ENCODE data around the gene CEP131.

CEP131 gene

DNA sequence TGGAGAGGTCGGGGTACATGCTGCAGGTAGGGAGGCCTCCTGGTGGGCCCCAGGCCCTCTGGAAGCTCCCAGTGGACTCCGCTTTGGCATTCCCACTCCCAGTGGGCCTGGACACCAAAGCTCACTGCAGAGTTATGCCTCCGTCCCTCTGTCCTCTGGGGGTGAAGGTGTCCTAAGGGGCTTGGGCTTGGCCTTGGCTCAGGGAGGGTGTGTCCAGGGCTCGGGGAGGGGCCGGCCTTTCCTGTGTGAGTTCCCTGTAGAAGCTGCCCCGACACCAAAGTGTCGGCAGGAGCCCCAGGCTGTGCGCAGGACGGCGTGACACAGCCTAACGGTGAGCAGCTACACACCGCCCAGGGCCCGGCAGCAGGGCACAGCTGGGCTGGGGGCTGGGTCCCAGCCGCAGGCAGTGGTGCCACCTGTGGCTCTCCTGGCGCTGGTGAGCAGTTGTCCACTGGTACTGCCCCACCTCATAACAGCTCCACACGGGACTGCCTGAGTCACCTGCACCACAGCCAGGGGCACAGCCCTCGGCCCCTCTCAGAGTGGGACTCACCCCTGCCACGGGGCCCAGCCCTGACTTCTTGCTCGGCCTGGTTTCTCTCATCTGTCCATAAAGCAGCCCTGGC, 10.0 kb upstream of the CEP131 start:
- TF ChIP-seq CTCF (IDR thresholded peaks at IDR 0.05; ENCODE audit: poor library complexity, severe bottlenecking) = no peak
- Histone ChIP-seq H3K4me1 (ENCODE audit: insufficient read depth, poor library complexity, severe bottlenecking) (no peaks in the 10 kb centered on the region), H3K27me3 (ENCODE audit: insufficient read depth, poor library complexity, severe bottlenecking) (no peaks in the 10 kb centered on the region), H3K9me3 (ENCODE audit: severe bottlenecking) (no peaks in the 10 kb centered on the region), H3K4me3 (ENCODE audit: severe bottlenecking) (no peak overlapping the region), H3K36me3 (ENCODE audit: low read depth) (peaks cover 16% of the 10 kb centered on the region), H3K27ac (ENCODE audit: poor library complexity, severe bottlenecking) (no peak overlapping the region)
- ATAC-seq (ENCODE audit: low read depth) (no peak), DNase-seq (ENCODE audit: low spot score) (no peak)

- no peak for DNase-seq (ENCODE audit: low spot score)
- no peak overlapping the region for H3K4me3 ChIP-seq (ENCODE audit: severe bottlenecking)
- peaks cover 16% of the 10 kb centered on the region for H3K36me3 ChIP-seq (ENCODE audit: low read depth)
- H3K27me3 ChIP-seq (ENCODE audit: insufficient read depth, poor library complexity, severe bottlenecking) = no peaks in the 10 kb centered on the region
- TF ChIP-seq CTCF (IDR thresholded peaks at IDR 0.05; ENCODE audit: poor library complexity, severe bottlenecking) = no peak
- H3K9me3 ChIP-seq (ENCODE audit: severe bottlenecking) = peaks cover 2% of the 10 kb centered on the region
- no peak overlapping the region for H3K27ac ChIP-seq (ENCODE audit: poor library complexity, severe bottlenecking)
- no peaks in the 10 kb centered on the region for H3K4me1 ChIP-seq (ENCODE audit: insufficient read depth, poor library complexity, severe bottlenecking)
- no peak for ATAC-seq (ENCODE audit: low read depth)
Measured at GRCh38 chr17:81231766-81232581, 9.2 kb upstream of the CEP131 start.

DNA sequence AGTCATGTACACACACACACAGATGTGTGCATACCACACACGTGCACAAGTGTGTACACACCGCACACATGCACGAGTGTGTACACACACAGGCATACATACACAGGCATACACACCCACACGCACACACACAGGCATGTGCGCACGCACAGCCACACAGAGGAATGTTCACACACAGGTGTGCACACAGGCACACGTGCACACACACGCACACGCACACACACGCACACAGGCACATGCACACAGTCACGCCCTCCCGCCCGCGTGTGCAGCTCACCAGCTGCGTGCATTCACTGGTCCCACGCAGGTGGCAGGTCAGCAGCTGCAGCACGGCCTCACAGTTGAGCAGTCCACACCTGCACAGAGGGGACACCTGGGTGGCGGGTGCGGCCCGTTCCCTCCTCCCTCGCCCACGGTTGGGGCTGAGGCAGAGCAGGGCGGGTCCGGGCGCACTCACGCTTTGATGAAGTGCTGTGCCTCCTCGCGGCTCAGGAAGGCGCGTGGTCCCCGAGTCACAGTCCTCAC, 8.4 kb upstream of the CEP131 start:
- DNase-seq (ENCODE audit: low spot score) (no peak), ATAC-seq (ENCODE audit: low read depth) (no peak)
- no peaks in the 10 kb centered on the region for H3K4me1 ChIP-seq (ENCODE audit: insufficient read depth, poor library complexity, severe bottlenecking)

GRCh38 chr17:81230043-81230820, 7.5 kb upstream of the CEP131 start:
- Histone ChIP-seq H3K4me3 (ENCODE audit: severe bottlenecking) (no peak overlapping the region), H3K27me3 (ENCODE audit: insufficient read depth, poor library complexity, severe bottlenecking) (no peaks in the 10 kb centered on the region), H3K9me3 (ENCODE audit: severe bottlenecking) (peaks cover 3% of the 10 kb centered on the region), H3K4me1 (ENCODE audit: insufficient read depth, poor library complexity, severe bottlenecking) (no peaks in the 10 kb centered on the region), H3K36me3 (ENCODE audit: low read depth) (peaks cover 16% of the 10 kb centered on the region), H3K27ac (ENCODE audit: poor library complexity, severe bottlenecking) (no peak overlapping the region)
- DNase-seq (ENCODE audit: low spot score) = no peak
- peak; percentile 16 for TF ChIP-seq CTCF (IDR thresholded peaks at IDR 0.05; ENCODE audit: poor library complexity, severe bottlenecking)
- ATAC-seq (ENCODE audit: low read depth) = no peak

More for the DNA sequence above, 8.4 kb upstream of the CEP131 start:
- no peak overlapping the region for H3K4me3 ChIP-seq (ENCODE audit: severe bottlenecking)
- H3K9me3 ChIP-seq (ENCODE audit: severe bottlenecking) = peaks cover 3% of the 10 kb centered on the region
- no peak overlapping the region for H3K27ac ChIP-seq (ENCODE audit: poor library complexity, severe bottlenecking)
- H3K36me3 ChIP-seq (ENCODE audit: low read depth) = peaks cover 16% of the 10 kb centered on the region
- TF ChIP-seq CTCF (IDR thresholded peaks at IDR 0.05; ENCODE audit: poor library complexity, severe bottlenecking) = no peak
- H3K27me3 ChIP-seq (ENCODE audit: insufficient read depth, poor library complexity, severe bottlenecking) = no peaks in the 10 kb centered on the region
